CD1c-positive myeloid dendritic cell (primary cell): ENCODE results near the gene MYO10.
"Not testable (repeated sequence)": the region's sequence is repeated elsewhere in the genome, so short reads cannot be mapped to it uniquely, and the experiment has no call there.

Source experiments
- DNase-seq: peaks from one replicate; pipeline ENCODE4 v3.0.0-alpha.2; 2016; ENCODE audit errors: extremely low spot score

The MYO10 gene

GRCh38 chr5:16668631-16669030 is 267.5 kb downstream of the MYO10 start:
- no peak for DNase-seq

- DNase-seq: no peak
These were observed 267.9 kb downstream of the MYO10 start for GRCh38 chr5:16668194-16668593.

DNA sequence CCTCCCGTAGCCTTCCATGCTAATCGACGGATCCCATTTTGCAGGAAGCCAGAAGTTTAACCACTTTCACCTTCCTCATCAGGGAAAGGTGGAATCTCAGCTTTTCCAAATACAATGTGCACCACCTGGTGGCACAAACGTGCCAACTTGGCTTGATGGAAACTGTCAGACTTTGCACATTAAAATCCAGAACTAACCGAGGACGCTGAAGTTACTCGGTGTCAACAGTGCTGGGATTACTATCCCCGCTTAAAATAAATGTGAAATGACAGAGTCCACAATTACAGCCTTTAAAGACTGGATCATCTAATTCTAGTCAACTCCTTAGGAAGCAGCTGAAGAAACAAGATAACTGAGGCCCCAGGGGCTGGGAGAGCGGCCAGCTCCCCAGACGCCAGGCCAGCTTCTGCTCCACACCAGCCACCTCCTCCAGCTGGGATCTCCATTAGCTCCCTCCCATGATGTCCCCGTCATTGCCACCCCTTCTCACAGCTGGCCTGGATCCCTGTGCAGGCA is 269.1 kb downstream of the MYO10 start:
- DNase-seq: peak; percentile 10

DNA sequence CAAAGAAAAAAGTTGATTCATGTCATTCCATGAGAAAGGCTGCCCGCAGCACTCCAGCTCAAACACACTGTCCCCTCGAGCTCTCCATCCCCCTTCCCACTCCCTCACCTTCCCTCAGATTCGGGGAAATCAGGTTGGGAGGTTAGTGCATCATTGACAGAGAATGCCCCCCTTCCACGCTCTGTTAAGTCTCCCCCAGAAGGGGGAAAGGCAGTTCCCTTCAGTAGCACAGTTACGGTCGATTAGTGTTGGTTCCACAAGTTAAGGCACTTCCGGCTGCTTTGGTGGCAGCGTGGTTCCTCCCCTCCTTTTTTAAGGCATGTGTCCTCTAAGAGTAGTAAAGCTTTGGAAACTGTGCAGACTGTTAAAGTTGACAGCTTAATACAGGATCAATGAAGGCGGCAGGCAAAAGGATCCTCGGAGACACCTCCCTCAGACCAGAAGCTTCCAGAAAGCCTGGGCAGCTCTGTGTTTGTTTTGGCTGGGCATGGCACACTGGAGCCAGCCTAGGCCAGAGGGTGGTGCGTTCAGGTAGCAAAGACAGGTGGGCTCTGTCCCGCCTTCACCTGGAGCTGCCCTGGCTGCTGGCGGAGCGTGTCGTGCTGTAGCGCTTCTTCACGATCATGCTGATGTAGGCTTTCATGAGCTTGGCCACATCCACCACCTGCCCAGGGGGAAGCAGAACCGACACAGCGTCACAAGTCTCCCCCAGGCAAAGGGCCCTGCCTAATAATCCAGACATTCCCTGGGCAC is 269.8 kb downstream of the MYO10 start:
- no peak for DNase-seq

DNA sequence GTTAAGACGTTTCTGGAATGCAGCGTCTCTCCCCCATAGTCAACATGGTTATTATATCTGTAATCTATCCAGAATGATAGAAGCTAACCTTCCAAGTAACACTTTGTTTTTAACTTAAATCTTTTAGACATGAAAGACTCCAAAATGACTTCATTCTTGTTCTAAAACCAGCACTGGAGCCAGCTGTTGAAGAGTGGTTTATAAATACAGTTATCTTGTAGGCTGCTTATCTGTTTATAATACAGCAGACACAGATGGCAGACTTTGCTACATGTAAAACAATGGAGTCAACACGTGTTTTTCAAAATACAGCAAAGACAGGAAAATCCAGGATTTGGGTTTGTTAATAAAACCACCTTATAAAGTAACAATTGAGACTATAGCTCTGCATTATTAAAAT is 270.5 kb downstream of the MYO10 start:
- no peak for DNase-seq

DNA sequence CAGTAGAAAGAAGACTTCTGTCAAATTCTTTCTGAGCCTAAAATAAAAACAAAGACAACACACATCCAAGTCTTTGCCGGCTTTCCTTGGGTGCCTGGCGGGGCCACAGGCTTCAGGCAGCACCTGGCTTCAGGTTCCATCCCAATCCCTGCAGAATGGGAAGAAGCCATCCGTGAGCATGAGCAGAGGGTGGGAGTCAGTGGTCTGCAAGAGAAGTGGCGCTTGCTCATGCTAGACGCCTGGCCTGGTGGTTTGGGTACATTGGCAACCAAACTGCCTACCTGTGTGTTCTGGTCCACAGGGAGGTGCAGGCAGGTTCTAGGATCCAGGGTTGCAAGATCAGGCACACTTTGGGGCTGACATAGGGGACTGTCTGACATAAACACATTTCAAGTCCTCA is 271.7 kb downstream of the MYO10 start:
- no peak for DNase-seq

DNA sequence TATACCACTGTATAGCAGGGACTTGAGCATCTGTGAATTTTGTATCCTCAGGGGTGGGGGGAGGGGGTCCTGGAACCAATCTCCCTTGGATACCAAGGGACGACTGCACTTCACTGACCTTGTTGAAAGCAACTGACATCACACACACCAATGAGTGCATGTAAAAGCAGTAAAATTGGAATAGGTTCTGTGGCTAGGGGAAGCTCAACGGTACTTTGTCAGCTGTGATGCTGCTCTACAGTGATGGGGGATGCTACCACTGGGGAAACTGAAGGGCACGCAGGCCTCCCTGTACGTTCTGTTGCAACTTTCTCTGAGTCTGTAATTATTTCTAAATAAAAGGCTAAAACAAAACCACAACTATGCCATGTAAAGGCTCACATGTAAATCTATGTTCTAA is 272.2 kb downstream of the MYO10 start:
- DNase-seq: no peak

- no peak for DNase-seq
These were observed 274.4 kb downstream of the MYO10 start for GRCh38 chr5:16661713-16662112.

DNA sequence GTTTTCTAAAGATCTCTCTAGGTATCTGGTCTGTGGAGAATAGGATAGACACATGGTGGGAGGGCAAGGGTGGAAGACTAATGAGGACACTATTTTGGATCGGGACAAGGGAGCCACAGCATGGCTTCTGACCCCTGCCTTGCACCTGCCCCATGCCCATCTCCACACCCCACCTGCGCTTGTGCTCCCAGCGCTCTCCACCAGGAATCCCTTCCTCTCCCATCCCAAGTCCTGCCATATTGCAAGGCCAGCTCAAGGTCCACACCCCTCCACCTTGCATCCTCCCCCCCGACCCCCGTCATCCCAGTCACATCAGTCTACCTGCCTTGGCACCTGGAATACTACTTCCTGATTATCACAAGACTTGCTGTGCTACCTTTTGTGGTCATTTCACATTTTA is 275.1 kb downstream of the MYO10 start:
- no peak for DNase-seq

GRCh38 chr5:16659536-16659935 is 276.6 kb downstream of the MYO10 start:
- DNase-seq: no peak

DNA sequence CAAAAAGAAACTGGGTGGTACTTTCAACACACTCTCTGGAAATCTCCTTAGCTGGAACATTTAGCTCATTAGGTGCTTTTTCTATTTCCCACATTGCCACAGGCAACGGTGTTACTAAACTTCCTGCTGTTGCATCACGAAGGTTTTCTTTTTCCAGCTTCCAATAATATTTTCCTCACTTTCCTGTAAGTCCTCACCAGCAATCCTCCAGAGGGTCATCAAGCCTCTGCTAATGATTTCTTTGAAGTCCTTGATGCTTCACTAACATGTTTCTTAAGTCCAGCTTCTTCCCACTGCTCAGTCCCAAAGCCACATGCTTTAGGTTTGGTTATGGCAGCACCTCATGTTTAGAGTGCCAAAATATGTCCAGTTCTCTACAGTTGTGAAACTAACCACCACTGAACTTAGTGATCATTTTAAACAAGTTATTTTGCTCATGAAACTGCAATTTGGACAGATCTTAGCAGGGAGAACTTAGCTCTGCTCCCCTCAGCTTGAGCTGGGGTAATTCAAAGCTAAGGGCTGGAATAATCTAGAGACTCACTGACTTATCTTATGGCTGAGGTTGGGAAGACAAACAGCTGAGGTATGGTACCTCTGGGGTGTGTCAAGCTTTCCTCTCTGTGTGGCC is 279.4 kb downstream of the MYO10 start:
- DNase-seq: no peak

DNA sequence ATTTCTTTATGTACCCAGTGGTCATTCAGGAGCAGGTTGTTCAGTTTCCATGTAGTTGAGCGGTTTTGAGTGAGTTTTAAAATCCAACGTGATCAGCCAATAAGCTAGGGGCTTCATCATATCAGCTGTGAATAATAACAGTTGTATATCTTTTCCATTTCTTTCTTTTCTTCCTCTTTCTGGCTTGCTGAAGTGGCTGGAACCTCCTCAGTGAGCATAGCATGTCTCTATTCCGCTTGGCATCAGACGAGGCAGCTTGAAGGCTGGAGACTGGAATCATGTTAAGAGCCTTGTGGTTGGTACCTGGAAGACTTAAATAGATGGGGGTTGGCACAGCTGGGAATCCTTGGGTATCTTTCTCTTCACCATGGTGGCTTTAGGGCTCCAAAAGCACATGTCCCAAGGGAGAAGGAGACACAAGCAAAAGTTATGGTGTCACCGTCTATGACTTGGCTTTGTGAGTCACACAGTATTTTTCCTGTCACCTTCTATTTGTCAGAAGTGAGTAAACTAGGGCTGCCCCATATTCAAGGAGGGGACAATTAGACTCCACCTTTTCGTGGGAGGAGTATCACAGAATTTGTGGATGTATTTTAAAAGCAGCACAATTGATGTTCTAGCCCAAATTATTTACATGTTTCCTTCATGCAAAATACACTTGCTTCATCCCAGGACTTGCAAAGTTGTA is 281.3 kb downstream of the MYO10 start:
- no peak for DNase-seq

DNA sequence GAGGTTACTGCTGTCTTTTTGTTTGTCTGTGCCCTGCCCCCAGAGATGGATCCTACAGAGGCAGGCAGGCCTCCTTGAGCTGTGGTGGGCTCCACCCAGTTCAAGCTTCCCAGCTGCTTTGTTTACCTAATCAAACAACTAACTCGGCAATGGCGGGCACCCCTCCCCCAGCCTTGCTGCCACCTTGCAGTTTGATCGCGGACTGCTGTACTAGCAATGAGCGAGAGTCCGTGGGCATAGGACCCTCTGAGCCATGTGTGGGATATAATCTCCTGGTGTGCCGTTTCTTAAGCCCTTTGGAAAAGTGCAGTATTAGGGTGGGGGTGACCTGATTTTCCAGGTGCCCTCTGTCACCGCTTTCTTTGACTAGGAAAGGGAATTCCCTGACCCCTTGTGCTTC is 287.3 kb downstream of the MYO10 start:
- not testable (repeated sequence) for DNase-seq

DNA sequence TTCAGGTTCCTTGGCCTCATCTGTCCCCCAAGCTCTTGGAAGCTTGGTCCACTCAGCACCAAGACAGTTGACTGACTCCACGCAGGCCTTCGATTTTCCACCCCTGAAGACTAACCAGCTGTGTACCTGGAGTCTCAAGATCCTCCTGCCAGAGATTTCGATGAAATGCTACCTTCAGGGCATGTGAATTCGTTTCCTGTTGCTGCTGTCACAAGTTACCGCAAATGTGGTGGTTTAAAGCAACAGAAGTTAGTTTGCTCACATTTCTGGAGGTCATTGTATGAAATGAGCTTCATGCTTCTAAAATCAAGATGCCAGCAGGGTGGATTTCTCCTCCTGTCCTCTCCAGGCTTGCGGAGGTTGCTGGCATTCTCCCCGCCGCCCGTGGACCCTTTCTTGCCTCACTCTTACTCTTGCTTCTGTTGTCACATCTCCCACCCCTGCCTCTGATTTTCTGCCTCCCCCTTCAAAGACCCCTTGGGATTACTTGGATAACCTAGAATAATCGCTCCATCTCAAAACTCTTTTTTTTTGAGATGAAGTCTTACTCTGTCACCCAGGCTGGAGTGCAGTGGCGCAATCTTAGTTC is 291.7 kb downstream of the MYO10 start:
- no peak for DNase-seq

DNA sequence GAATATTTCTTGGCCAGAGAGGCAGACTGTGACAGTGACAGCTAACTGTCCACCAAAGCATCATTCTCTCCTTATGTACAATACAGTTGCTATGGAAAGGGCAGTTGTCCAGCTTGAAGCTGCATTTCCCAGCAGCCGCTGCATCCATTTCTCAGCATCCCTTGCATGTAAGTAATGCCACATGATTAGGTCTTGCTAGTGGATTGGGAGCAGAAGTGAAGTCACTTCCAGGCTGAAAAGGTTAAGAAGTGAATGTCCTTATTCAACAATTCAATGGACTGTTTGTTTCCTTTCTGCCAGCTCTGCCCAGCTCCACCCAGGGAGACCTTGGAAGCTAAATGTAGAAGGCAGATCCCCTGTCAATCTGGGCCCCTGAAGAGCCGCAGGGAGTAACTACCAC is 293.2 kb downstream of the MYO10 start:
- DNase-seq: no peak

- DNase-seq: no peak
These were observed 296.9 kb downstream of the MYO10 start for GRCh38 chr5:16639206-16639605.

GRCh38 chr5:16628376-16628775 is 307.7 kb downstream of the MYO10 start:
- no peak for DNase-seq

GRCh38 chr5:16626696-16627264 is 309.3 kb downstream of the MYO10 start:
- DNase-seq: peak; percentile 35

DNA sequence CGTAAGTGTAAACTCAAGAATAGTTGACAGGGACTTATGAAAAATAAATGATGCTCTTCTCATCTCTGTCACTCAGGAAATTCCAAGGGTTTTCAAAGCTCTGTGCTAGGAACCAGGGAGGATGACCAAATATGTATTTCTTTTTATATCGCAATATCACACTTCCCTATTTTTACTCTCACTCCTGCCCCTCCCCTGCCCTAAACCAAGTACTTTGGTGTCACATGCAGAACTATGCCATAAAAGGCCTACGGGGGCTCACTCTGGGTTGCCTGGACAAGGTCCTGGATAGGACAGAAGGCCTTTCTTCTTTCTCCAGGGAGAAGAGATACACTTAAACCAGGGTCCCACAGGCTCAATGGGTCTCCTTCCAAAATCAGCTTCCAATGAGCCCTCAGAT is 311.0 kb downstream of the MYO10 start:
- peak; percentile 52 for DNase-seq

DNA sequence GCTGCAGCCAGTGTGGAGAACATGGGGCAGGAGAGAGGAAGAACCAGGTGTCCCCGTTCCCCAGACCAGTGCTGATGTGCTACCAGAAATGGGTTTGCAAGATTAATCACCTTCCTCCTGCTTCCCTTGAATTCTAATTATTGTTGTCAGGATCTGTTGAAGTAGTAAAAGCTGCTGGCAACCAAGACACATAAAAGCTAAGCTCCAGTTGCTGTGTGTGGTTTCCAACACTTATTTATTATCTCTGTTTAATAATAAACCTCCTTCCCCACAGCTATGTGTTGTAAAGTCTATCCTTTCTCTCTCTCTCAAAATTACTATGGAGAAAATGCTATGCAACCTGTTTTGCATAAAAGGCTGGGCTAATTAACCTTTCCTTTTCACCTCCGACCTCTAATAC is 317.0 kb downstream of the MYO10 start:
- no peak for DNase-seq

DNA sequence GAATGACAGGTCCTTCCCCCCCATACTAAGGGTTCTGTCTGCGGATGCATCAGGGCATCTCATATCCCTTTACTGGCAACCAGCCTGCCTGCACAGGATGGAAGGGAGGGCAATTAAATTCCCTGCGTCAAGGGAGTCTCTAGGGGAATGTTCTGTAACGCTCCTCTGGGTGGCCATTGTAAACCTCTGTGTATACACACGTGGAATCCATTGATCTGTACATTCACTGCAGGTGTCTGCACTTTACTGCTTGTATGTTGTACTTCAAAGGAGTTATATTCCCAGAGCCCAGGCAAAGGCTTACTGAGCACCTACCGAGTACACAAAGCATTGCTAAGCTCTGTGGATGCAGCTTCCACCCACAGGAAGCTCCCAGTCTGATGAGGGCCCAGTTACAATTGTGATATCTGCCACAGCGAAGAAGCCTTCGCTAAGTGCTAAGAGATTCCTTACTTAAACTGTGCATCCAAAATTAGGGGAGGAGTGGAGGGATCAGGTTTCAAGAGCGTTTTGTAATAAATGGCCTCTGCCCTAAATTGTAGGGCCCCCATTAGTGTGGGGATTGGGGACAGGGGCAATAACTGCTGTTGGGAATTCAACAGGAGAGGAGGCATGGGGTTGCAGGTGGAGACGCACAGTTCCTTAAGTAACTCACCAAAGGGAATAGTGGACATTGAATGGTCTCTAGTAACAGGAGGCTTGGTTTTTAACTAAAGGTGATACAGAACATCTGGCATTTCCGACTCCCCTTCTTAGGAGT is 317.8 kb downstream of the MYO10 start:
- no peak for DNase-seq
